Activated CD8-positive, alpha-beta memory T cell treated with anti-CD3 and anti-CD28 coated beads for 4 hours (primary cell): ENCODE measurements around the gene MAPKAPK3.

Source experiments
- DNase-seq, 2 donors: peaks; one replicate each; pipeline ENCODE4 v3.0.0-alpha.2; 2020; ENCODE audit warnings: low read depth in 2 of 2

The MAPKAPK3 gene

DNA sequence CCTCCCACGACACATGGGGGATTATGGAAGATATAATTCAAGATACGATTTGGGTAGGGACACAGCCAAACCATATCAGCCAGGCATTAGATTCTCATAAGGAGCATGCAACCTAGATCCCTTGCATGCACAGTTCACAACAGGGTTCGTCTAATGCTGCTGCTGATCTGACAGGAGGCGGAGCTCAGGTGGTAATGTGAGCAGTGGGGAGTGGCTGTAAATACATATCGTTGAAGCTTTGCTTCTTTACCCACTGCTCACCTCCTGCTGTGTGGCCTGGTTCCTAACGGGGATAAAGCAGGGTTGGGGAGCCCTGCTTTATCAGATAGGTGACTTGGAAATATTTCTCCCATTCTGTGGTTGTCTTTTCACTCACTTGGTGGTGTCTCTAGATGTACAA lies 72.6 kb downstream of the MAPKAPK3 start:
- no peak for DNase-seq

DNA sequence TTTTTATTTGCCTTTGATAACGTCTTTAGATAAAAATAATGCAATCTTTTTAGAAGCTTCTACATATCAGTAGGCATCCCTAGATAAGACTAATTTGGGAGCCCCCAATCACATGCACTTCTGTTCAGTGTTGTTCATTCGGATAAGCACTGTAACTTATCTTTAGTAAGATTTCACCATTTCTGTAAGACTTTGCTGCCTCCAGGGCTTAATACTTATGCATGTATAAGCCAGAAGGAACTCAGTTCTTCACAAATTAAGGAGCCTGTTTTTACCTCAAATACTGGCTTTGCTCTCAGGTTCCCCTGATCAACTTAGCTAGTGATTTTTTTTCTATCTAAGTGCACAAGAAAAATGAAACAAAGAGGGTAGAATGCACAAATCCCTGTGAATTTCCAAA lies 78.1 kb downstream of the MAPKAPK3 start:
- no peak for DNase-seq

DNA sequence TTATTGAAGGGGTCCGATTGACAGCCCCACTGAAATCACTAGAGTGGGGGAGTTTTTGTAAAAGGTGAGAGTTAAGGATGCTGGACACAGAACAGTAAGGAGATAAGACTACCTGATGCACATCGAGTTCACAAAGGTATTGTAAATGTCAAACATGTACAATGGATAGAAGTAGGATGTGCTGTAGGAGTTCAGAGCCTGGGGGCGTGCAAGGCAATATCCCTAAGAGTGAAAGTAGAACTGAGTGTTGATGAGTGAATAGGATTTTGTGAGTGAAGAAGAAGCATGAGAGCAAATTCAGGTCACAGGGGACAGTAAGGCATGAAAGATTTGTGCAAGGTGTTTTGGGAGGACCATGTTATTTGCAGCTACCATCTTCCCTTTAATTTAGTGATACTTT lies 79.3 kb downstream of the MAPKAPK3 start:
- no peak for DNase-seq

DNA sequence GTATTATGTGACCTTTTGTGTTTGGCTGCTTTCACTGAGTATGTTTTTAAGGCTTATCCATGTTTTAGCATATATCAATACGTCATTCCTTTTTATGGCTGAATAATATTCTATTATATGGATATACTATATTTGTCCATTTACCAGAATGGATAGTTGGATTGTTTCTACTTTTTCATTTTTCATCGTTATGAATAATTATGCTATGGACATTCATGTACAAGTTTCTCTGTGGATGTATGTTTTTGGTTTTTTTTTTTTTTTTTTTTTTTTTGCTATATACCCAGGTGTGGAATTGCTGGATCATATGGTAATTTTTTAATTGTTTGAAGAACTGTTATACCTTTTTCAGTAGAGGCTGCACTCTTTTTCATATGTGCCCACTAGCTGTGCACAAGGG lies 81.3 kb downstream of the MAPKAPK3 start:
- no peak for DNase-seq
